HepG2 (cell line): ENCODE measurements around the gene DPY19L3. TPM values are rescaled to one million over a fixed set of nuclear protein-coding genes. Genes with fewer than 3 reads are reported as not detected.

Experiments
- ATAC-seq: fragments of 200-7000 bp; cut with Tn5 transposase; 3 replicates; pipeline ENCODE4 v1.9.1; 2020; ENCODE audit warnings: mild to moderate bottlenecking, moderate library complexity
- BruUV-seq: library from RNA; stranded (reverse); fragments of 400-500 nt; replicated peaks from 2 replicates; lab custom pipeline; 2021; lab: Mats Ljungman, UMichigan
- CTCF ChIA-PET: fragments of 300-600 bp; formaldehyde crosslinking; extraction: SDS; loops from one replicate; lab custom pipeline; 2021; ENCODE audit warnings: low total read pairs, inconsistent platforms, low intra/inter-chr PET ratio; lab: Yijun Ruan, JAX
- POLR2A ChIA-PET: fragments of 350-600 bp; sonication (Branson Sonifier 250); formaldehyde crosslinking; loops from one replicate; lab custom pipeline; 2020; ENCODE audit warnings: antibody characterized with exemption, inconsistent platforms; lab: Yijun Ruan, JAX
- DNase-seq: peaks from one replicate; pipeline ENCODE4 v3.0.0-alpha.2; 2015; ENCODE audit warnings: low spot score
- FAIRE-seq: peaks from 3 replicates; lab custom pipeline; 2011; peaks lifted over from hg19 to GRCh38; lab: Jason Lieb, UNC
- H2AFZ ChIP-seq: one replicate; pipeline ENCODE4 v1.6.1; 2011; ENCODE audit warnings: low read length, inconsistent platforms
- H3K27ac ChIP-seq: fragments of 300-600 bp; 3 replicates; pipeline ENCODE4 v1.8.0; 2011; ENCODE audit warnings: mixed run types, mild to moderate bottlenecking, mixed read lengths, low read length, inconsistent platforms; ENCODE audit not compliant: insufficient read depth; ENCODE audit errors: extremely low read length
- H3K27me3 ChIP-seq, 2 experiments: fragments of 200-600 bp in 1 of 2; 2 replicates in 1 of 2; 3 replicates in 1 of 2; pipeline versions ENCODE4 v1.6.0 to v1.8.0; 2011; ENCODE audit warnings: low read length in 2 of 2, mild to moderate bottlenecking in 2 of 2, moderate library complexity in 2 of 2, inconsistent platforms in 1 of 2; ENCODE audit not compliant: insufficient read depth in 2 of 2, control insufficient read depth in 1 of 2
- H3K36me3 ChIP-seq, 2 experiments: fragments of 200-600 bp in 1 of 2; replicated peaks in 1 of 2; 2 replicates in 1 of 2; 3 replicates in 1 of 2; pipeline versions ENCODE4 v1.5.1 to v1.8.0; 2011; ENCODE audit warnings: low read length in 2 of 2, inconsistent platforms in 1 of 2; ENCODE audit not compliant: insufficient read depth in 2 of 2, control insufficient read depth in 1 of 2
- H3K4me1 ChIP-seq: 2 replicates; pipeline ENCODE4 v1.5.1; 2012; ENCODE audit warnings: low read length, inconsistent platforms; ENCODE audit not compliant: insufficient read depth
- H3K4me2 ChIP-seq: 2 replicates; pipeline ENCODE4 v1.6.0; 2011; ENCODE audit warnings: low read depth, low read length, inconsistent platforms
- H3K4me3 ChIP-seq, 3 experiments: fragments of 200-600 bp in 1 of 3; sonication (generic), shearing (Covaris generic) in 1 of 3; replicated peaks in 1 of 3; 2 replicates each; pipeline ENCODE4 v1.5.1; 2011 to 2016; ENCODE audit warnings: low read length in 3 of 3, inconsistent platforms in 2 of 3, low read depth in 2 of 3, mild to moderate bottlenecking in 2 of 3, control low read depth in 1 of 3, mixed read lengths in 1 of 3; ENCODE audit not compliant: insufficient read depth in 1 of 3
- H3K79me2 ChIP-seq: one replicate; pipeline ENCODE4 v1.6.1; 2011; ENCODE audit warnings: low read length, inconsistent platforms; ENCODE audit not compliant: insufficient read depth
- H3K9ac ChIP-seq: 2 replicates; pipeline ENCODE4 v1.6.0; 2011; ENCODE audit warnings: mild to moderate bottlenecking, low read depth, low read length, inconsistent platforms; ENCODE audit not compliant: insufficient read depth
- H3K9me3 ChIP-seq: 2 replicates; pipeline ENCODE4 v1.5.1; 2012; ENCODE audit warnings: mild to moderate bottlenecking, low read length
- H4K20me1 ChIP-seq: 2 replicates; pipeline ENCODE4 v1.6.0; 2011; ENCODE audit warnings: inconsistent platforms, mild to moderate bottlenecking, low read length, moderate library complexity; ENCODE audit not compliant: insufficient read depth
- DMTF1 ChIP-seq: sonication (generic); formaldehyde crosslinking; IDR thresholded peaks from 2 replicates; pipeline ENCODE4 v1.4.0; 2020; ENCODE audit warnings: mild to moderate bottlenecking, missing genetic modification reagents
- FOXA3 ChIP-seq: IDR thresholded peaks from 2 replicates; pipeline ENCODE4 v1.6.1; 2016; ENCODE audit warnings: missing genetic modification reagents, missing compliant biosample characterization
- FOXP1 ChIP-seq, 2 experiments: fragments of 450-650 bp in 1 of 2; IDR thresholded peaks; 2 replicates each; pipeline ENCODE4 v1.6.1; 2017 to 2018; ENCODE audit warnings: antibody characterized with exemption in 1 of 2
- MBD4 ChIP-seq: IDR thresholded peaks from 2 replicates; pipeline ENCODE4 v1.6.1; 2012; ENCODE audit warnings: low read length, inconsistent platforms, borderline replicate concordance
- RARG ChIP-seq: sonication (generic); formaldehyde crosslinking; IDR thresholded peaks from 2 replicates; pipeline ENCODE4 v1.4.0; 2020; ENCODE audit warnings: low read depth, mild to moderate bottlenecking, missing genetic modification reagents
- ZFP36L1 ChIP-seq: sonication (generic); formaldehyde crosslinking; IDR thresholded peaks from 2 replicates; pipeline ENCODE4 v1.8.0; 2022; ENCODE audit warnings: mild to moderate bottlenecking, missing genetic modification reagents, moderate library complexity
- ZMYM3 ChIP-seq: sonication (generic); formaldehyde crosslinking; IDR thresholded peaks from 2 replicates; pipeline ENCODE4 v1.5.1; 2020; ENCODE audit warnings: mild to moderate bottlenecking, missing genetic modification reagents
- ZNF138 ChIP-seq: sonication (generic); formaldehyde crosslinking; IDR thresholded peaks from 2 replicates; pipeline ENCODE4 v1.5.0; 2020; ENCODE audit warnings: mild to moderate bottlenecking, low read depth, missing genetic modification reagents
- ZNF230 ChIP-seq: sonication (generic); formaldehyde crosslinking; IDR thresholded peaks from 2 replicates; pipeline ENCODE4 v1.4.0; 2020; ENCODE audit warnings: mild to moderate bottlenecking, missing genetic modification reagents
- WGBS: methylation state at CpG from one replicate; pipeline ENCODE4 v1.1.6; 2017; ENCODE audit warnings: low lambda C conversion rate; 5-methylcytosine and 5-hydroxymethylcytosine counted together
- in situ Hi-C: cut with HindIII; loops from 2 replicates; pipeline ENCODE4 v1.10.0; 2017; ENCODE audit warnings: low pct_unique_long_range_greater_than_20kb; ENCODE audit not compliant: extremely low pct_ligation_motif_present
- intact Hi-C: fragments of 100-400 bp; cut with micrococcal nuclease; formaldehyde crosslinking; loops from one replicate; pipeline ENCODE4 v1.10.0; 2022; ENCODE audit not compliant: unreplicated experiment
- polyA plus RNA-seq, 8 experiments: library from polyadenylated mRNA; depleted of rRNA in 3 of 8; stranded (reverse) in 7 of 8; unstranded in 1 of 8; fragments of >200 nt; fragmentation: Illumina TruSeq in 4 of 8; extraction: Trizol in 4 of 8; gene quantifications; 2 replicates each; pipeline versions ENCODE4 v1.2.1 to v1.2.3, GENCODE V29; 2011 to 2016; ENCODE audit warnings: low read depth in 4 of 8, missing spikeins in 1 of 8, mixed read lengths in 1 of 8; ENCODE audit not compliant: insufficient read depth in 1 of 8
- total RNA-seq, 5 experiments: library from RNA; depleted of rRNA; stranded (reverse); fragments of >200 nt; fragmentation: Illumina TruSeq; extraction: Trizol; gene quantifications; 2 replicates each; pipeline ENCODE4 v1.2.3, GENCODE V29; 2016; ENCODE audit warnings: low read depth in 1 of 5
- TF ChIP-seq, protein P1 (sequence below): sonication (generic); formaldehyde crosslinking; IDR thresholded peaks from 2 replicates; pipeline ENCODE4 v1.4.0; 2020; ENCODE audit warnings: missing genetic modification reagents
- TF ChIP-seq, protein P2 (sequence below): sonication (generic); formaldehyde crosslinking; IDR thresholded peaks from 2 replicates; pipeline ENCODE4 v1.4.0; 2020; ENCODE audit warnings: mild to moderate bottlenecking, missing genetic modification reagents, borderline replicate concordance

The DPY19L3 gene
- total and polyA plus RNA-seq, 2 of the 13 experiments (the other 11 are each of a cell fraction or from before 2014, with no cell fraction given), result 21.6 to 25.2 TPM

DNA sequence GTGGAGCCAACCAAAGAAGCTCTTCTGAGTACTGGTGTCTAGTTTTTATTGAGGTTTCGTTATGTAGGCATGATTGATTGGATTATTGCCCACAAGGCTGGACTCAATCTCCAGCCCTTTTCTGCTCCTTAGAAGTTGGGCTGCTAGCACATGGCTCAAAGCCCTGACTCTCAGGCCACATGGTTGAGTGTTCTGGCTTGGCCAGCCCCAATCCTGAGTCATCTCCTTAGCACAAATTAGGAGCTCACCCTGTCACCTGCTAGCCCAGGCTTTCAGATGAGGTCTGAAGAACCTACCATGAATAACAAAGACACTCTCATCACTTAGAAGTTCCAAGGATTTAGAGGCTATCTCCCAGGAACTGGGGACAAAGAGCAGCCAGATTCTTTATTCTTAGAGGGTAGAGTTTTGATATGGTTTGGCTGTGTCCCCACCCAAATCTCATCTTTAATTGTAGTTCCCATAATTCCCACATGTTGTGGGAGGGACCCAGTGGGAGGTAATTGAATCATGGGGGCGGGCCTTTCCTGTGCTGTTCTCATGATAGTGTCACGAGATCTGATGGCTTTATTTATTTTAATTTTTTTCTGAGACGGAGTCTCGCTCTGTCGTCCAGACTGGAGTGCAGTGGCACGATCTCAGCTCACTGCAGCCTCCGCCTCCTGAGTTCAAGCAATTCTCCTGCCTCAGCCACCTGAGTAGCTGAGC, 11.3 kb downstream of the DPY19L3 start:
- no peaks in the 10 kb centered on the region for H4K20me1 ChIP-seq
- DNase-seq (no peak), FAIRE-seq (no peak), ATAC-seq (no peak)
- peaks cover 9 to 38% of the 10 kb centered on the region in 2 experiments; a peak in 4 of 5 replicates for H3K36me3 ChIP-seq
- in situ Hi-C loops (no loop called here), intact Hi-C loops (no loop called here)
- no peak overlapping the region for H3K27ac ChIP-seq
- H3K9me3 ChIP-seq, result no peaks in the 10 kb centered on the region
- no peak overlapping the region for H2AFZ ChIP-seq
- ChIA-PET POLR2A (interaction anchor here (1.1 to 1.4 kb wide), 2 partner anchors 12 kb away, joined by 3 to 7 read pairs; partner anchors contain the start of gene DPY19L3), CTCF (no interaction called here)
- 94% methylated on average over 8 of the region's 8 CpGs for WGBS
- no peak overlapping the region for H3K9ac ChIP-seq
- no peak overlapping the region for H3K4me2 ChIP-seq
- no TSS peak for BruUV-seq
- no peaks in the 10 kb centered on the region; a peak in 1 of 5 replicates for H3K27me3 ChIP-seq
- peaks cover 9% of the 10 kb centered on the region; the same call in 1 of the 2 replicates for H3K4me1 ChIP-seq
- H3K4me3 ChIP-seq, result no peak overlapping the region
- no peaks in the 10 kb centered on the region for H3K79me2 ChIP-seq
- no peak for TF ChIP-seq ZNF230
- TF ChIP-seq MBD4, result no peak
- TF ChIP-seq RARG, result no peak
- no peak for TF ChIP-seq ZNF138 (CRISPR knock-in tag)
- TF ChIP-seq ZFP36L1 (CRISPR knock-in tag), result no peak
- no peak for TF ChIP-seq FOXP1 (IDR thresholded peaks at IDR 0.05)
- no peak for TF ChIP-seq FOXP1 (CRISPR knock-in tag; IDR thresholded peaks at IDR 0.05)
- TF ChIP-seq ZMYM3, result no peak
- TF ChIP-seq, protein P1, sequence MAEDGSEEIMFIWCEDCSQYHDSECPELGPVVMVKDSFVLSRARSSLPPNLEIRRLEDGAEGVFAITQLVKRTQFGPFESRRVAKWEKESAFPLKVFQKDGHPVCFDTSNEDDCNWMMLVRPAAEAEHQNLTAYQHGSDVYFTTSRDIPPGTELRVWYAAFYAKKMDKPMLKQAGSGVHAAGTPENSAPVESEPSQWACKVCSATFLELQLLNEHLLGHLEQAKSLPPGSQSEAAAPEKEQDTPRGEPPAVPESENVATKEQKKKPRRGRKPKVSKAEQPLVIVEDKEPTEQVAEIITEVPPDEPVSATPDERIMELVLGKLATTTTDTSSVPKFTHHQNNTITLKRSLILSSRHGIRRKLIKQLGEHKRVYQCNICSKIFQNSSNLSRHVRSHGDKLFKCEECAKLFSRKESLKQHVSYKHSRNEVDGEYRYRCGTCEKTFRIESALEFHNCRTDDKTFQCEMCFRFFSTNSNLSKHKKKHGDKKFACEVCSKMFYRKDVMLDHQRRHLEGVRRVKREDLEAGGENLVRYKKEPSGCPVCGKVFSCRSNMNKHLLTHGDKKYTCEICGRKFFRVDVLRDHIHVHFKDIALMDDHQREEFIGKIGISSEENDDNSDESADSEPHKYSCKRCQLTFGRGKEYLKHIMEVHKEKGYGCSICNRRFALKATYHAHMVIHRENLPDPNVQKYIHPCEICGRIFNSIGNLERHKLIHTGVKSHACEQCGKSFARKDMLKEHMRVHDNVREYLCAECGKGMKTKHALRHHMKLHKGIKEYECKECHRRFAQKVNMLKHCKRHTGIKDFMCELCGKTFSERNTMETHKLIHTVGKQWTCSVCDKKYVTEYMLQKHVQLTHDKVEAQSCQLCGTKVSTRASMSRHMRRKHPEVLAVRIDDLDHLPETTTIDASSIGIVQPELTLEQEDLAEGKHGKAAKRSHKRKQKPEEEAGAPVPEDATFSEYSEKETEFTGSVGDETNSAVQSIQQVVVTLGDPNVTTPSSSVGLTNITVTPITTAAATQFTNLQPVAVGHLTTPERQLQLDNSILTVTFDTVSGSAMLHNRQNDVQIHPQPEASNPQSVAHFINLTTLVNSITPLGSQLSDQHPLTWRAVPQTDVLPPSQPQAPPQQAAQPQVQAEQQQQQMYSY (CRISPR knock-in tag), result no peak
- no peak for TF ChIP-seq DMTF1 (CRISPR knock-in tag)
- TF ChIP-seq FOXA3 (CRISPR knock-in tag), result no peak
- TF ChIP-seq, protein P2, sequence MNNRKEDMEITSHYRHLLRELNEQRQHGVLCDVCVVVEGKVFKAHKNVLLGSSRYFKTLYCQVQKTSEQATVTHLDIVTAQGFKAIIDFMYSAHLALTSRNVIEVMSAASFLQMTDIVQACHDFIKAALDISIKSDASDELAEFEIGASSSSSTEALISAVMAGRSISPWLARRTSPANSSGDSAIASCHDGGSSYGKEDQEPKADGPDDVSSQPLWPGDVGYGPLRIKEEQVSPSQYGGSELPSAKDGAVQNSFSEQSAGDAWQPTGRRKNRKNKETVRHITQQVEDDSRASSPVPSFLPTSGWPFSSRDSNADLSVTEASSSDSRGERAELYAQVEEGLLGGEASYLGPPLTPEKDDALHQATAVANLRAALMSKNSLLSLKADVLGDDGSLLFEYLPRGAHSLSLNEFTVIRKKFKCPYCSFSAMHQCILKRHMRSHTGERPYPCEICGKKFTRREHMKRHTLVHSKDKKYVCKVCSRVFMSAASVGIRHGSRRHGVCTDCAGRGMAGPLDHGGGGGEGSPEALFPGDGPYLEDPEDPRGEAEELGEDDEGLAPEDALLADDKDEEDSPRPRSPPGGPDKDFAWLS (CRISPR knock-in tag), result no peak
